GM21360 (cell line): ENCODE measurements around the gene DCAF6.
"Not testable (repeated sequence)": the region's sequence is repeated elsewhere in the genome, so short reads cannot be mapped to it uniquely, and the experiment has no call there.

Source experiments
- ATAC-seq: cut with Tn5 transposase; IDR thresholded peaks from one replicate; pipeline ENCODE4 v1.9.1; 2021; ENCODE audit warnings: mild to moderate bottlenecking, moderate library complexity; ENCODE audit not compliant: unreplicated experiment

DCAF6 gene, protein sequence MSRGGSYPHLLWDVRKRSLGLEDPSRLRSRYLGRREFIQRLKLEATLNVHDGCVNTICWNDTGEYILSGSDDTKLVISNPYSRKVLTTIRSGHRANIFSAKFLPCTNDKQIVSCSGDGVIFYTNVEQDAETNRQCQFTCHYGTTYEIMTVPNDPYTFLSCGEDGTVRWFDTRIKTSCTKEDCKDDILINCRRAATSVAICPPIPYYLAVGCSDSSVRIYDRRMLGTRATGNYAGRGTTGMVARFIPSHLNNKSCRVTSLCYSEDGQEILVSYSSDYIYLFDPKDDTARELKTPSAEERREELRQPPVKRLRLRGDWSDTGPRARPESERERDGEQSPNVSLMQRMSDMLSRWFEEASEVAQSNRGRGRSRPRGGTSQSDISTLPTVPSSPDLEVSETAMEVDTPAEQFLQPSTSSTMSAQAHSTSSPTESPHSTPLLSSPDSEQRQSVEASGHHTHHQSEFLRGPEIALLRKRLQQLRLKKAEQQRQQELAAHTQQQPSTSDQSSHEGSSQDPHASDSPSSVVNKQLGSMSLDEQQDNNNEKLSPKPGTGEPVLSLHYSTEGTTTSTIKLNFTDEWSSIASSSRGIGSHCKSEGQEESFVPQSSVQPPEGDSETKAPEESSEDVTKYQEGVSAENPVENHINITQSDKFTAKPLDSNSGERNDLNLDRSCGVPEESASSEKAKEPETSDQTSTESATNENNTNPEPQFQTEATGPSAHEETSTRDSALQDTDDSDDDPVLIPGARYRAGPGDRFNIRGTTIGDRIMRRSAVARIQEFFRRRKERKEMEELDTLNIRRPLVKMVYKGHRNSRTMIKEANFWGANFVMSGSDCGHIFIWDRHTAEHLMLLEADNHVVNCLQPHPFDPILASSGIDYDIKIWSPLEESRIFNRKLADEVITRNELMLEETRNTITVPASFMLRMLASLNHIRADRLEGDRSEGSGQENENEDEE

DNA sequence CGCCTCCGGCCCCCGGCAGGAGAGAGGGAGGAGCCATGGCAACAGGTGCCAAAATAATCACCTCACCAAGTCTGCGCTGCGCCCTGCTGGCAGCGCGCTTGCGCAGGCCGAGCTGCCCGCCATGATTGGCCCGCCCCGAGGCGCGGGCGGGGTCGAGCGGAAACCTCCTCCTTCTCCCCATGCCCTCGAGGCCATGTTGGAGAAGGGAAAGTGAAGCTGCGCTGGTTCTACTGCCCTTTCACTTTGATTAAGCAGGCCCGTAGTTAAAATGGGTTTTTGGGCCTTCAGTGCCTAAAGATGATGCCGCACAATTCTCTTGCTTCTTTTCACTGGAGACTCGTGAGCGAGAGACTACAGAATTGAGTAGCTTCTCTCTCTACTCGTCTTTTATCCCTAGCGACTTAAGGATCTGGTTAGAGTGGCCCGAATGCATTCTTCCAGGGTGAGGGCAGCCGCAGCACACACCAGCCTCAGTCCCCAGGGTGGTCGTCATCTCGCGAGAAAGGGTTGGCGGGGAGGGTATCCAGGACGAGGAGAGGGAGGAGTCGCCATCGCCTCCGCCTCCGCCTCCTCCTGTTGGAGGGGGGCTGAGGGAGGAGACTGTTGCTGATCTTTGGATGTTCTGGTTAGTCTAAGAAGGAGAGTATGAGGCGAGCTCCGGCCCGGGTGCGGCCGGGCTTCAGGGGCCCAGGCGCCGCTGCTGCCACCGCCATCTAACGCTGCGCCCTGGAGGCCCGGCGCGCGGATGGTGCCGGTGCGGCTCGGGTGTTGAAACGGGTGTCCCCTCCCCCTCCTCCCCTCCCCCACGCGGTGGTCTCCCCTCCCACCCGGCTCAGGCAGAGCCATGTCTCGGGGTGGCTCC, at the start of gene DCAF6:
Gene DCAF6, plus strand, starts transcription at position 616 of the 862 bp plus-strand sequence. Its CDS starts 229 bp downstream, at position 845.
- peak; percentile 78 for ATAC-seq

DNA sequence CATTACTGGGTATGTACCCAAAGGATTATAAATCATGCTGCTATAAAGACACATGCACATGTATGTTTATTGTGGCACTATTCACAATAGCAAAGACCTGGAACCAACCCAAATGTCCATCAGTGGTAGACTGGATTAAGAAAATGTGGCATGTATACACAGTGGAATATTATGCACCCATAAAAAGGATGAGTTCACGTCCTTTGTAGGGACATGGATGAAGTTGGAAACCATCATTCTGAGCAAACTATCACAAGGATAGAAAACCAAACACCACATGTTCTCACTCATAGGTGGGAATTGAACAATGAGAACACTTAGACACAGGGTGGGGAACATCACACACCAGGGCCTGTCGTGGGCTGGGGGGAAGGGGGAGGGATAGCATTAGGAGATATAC, 49.3 kb upstream of the DCAF6 start:
- ATAC-seq = not testable (repeated sequence)

DNA sequence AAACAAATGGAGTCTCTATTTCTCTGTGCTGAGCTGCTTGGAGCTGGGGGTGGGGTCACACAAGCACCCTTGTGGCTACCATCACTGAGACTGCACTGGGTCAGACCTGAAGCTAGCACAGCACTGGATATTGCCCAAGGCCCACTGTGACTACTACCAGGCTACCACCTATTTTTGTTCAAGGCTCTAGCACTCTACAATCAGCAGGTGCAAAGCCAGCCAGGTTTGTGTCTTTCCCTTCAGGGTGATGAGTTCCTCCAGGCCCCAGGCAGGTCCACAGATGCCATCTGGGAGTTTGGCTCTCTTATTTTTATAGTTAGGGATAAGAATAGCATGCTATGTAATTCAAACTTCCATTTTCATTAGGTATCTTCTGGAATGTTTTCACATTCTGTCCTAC, 46.1 kb upstream of the DCAF6 start:
- ATAC-seq = no peak

DNA sequence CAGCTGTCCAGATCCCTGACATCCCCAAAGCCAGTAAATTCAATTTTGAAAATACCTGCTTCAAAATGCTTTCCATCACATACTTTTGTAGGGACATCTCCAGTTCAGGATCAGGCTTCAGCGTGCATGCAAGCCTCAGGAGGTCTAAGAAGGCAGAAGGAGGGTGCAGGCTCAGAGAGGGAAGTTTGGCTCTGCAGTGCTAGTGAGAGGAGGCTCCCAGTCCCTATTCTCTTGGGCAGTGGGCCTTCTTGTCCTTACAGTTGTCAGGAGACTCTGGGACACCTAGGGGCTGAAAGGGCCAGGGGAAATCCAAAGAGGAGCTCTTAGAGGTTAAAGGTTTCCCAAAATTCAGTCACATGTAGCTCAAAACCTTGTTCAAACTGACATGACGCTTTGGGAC, 42.7 kb upstream of the DCAF6 start:
- ATAC-seq = no peak

DNA sequence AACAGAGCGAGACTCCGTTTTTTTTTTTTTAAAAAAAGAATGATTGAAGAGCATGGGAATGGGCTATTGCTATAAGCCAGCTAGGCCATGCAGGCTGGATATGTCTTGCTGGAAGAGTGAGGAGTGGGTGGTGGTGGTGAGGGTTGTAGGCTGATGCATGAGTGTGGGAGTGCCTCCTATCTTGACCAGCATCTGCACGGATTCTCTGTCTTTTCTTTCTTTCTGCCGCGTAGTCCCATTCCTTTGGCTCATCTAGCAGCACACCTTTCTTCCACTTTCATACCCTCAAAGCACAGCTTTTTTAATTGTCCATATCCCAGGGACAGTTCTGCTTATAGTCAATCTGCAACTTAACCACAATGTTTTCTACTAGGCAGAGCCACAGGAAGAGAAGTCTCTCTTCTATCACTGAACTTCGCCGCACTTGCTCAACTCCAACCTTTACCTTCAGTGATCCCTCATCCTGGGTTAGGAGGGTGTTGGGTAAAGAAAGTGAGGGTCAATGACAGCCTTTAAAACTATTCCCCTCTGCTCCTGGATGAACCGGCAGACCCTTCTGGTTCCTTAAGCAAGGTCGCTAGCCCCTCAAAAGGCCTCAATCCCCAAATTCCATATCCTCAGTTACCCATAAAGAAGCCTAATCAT, 37.8 kb upstream of the DCAF6 start:
- ATAC-seq = no peak

DNA sequence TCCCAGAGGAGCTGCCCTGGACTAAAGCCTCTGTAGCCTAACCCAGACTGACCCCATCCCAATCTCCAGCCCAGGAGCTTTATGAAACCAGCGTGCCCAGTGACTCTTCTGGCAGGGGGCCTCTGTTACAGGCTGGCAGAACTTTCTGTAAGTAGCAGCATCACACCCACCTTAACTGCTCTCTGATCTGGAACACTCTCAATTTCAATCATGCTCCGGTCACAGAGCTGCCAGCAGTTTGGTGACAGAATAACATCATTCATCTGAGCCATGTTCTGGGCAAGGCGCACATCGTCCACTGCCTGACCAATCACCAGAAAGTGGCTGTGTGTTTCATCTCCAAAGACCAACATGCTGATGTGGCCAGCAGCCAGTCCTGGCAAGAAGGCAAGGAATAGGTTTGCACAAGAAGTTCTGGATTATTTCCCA, 37.2 kb upstream of the DCAF6 start:
- ATAC-seq = peak; percentile 90

DNA sequence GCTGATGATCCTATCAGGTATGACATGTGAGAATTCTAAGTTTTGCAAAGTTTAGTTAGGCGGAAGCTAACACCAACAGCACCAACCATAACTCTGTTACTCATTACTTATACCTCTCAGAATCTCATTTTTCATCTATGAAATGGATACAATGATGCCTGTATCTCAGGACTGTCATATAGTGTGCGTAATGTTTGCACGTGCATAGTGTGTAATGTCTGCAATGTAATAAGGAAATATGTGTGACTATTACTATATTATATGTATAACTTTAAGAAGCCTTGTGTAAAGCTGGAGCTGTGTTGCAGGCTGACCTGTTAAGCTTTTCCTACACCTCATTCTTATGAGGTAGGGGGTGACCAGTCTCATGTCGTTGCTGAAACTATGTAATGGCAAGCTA, 35.6 kb upstream of the DCAF6 start:
- ATAC-seq = no peak

DNA sequence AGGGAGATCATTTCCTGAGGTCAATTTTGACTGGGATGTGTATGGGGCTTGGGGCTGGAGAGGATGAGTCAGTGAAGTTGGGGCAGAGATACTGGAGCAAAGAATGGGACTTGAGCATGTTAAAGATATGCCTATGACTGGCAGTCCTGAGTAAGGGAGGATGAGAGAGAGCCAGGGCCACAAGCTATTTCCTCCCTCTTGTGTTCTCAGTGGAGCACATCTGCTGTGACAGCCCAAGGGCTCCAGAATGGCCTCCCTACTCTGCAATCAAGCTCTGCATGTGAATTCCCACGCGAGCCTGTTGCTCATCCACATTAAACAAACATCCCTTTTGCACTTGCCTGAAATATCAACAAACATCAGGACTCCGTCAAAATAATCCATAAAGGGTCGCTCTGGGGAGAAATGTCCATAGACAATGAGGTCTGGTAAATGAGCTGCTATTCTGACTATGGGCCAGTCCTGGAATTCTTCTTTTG, 31.8 kb upstream of the DCAF6 start:
- ATAC-seq = no peak

DNA sequence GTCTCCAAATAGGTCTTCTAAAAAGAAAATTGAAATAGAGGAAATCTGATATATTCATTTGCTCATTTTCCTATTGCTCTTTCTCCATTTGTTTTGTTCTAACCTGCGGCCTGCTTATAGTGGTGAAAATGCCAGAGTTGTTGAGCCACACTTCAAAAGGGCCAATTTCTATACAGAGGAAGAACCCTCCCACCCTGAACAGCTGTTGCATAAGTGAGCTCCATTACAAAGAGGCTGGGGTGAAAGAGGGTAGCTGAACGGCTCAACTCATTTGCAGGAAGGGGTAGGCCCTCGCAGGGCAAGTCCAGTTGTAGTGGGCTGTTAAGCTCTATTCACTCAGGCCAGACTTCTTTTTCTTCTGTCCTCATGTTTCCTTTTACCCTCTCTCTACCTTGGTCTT, 31.3 kb upstream of the DCAF6 start:
- ATAC-seq = no peak

DNA sequence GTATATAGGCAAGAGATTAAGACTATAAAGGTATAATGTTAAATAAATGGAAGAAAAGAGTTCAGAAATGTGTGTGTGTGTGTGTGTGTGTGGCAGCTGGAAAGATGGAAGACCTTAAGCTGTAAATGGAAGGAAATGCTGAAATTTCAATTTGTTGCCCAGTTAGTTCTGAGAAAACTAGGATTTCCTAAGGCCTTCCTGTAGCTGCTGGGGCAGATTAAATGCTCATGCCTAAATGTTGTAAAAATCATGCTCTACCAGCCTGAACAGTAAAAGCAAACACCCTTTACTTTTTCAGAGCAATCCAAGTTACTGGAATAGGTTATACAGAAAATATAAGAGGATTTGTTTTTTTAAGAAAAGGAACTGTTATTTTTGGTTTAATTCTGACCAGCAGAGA, 30.8 kb upstream of the DCAF6 start:
- no peak for ATAC-seq

DNA sequence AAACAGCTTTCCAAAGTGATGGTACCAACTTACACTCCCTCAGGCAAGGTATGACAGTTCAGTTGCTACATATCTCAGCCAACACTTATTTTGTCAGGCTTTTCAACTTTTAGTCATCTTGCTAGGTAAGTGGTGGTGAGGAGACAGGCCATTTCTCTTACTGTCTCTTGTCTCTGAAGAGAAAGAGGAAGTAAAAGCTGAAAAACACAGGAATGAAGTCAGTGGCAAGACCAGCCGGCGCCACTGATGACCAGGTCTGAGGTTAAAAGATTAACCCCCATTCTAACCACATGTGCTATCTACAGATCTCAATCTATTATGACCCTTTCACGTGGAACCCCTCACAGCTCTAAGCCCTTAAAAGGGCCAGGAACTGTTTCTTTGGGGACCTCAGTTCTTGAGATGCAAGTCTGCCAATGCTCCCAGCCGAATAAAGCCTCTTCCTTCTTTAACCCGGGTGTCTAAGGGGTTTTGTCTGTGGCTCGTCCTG, 26.7 kb upstream of the DCAF6 start:
- ATAC-seq = no peak

DNA sequence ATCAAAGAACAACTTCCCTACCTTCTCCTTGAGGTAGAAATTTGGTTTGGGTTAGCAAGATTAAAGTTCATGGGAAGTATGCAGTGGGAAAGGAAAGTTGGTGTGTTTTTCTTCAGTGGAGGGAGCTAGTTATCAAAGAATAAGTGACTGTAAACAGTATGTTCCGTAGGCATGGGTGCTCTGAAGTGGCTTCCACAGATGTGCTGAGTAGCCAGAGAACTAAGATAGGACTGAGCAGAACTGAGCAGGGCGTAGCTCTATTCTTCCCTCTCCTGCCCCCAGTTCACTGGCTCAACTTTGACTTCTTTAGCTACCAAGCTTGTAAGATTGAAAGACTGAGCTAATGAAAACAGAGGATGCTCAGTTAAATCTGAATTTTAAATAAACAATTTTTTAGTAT, 26.0 kb upstream of the DCAF6 start:
- no peak for ATAC-seq

DNA sequence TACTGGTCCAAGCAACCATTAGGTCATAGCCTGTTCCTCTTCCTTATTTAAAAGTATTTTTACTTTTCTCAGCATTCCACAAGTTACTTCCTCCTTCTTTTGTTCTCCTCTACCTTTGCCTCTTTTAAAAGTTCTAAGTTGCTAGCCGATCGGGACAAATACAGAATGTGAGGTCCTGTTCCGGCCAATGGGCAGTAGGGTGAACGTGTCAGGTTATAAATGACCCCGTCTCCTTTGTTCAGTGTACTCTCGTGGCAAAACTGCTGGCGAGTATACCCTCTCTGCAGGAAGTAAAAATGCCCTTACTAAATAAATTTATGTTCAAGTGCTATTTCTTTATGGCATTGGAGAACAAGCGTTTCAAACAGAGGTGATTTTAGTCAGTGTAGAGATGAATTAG, 25.1 kb upstream of the DCAF6 start:
- ATAC-seq = no peak

DNA sequence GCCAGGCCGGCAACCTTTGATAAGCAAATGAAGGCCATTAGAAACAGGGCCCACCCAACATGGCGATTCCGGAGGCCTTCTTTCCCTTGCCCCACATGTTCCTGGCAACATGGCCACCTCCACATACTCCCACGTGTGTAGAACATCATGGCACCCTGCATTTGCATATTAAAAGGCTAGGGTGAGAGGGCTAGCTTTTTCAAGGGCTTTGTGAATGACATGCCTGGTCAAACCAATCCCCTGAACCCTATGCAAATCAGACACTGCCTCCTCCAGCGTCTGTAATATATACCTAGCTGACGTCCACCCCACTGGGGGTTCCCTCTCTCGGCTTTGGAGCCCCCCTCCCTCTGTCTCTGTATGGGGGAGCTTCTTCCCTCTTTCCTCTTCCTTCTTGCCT, 24.2 kb upstream of the DCAF6 start:
- ATAC-seq = no peak

DNA sequence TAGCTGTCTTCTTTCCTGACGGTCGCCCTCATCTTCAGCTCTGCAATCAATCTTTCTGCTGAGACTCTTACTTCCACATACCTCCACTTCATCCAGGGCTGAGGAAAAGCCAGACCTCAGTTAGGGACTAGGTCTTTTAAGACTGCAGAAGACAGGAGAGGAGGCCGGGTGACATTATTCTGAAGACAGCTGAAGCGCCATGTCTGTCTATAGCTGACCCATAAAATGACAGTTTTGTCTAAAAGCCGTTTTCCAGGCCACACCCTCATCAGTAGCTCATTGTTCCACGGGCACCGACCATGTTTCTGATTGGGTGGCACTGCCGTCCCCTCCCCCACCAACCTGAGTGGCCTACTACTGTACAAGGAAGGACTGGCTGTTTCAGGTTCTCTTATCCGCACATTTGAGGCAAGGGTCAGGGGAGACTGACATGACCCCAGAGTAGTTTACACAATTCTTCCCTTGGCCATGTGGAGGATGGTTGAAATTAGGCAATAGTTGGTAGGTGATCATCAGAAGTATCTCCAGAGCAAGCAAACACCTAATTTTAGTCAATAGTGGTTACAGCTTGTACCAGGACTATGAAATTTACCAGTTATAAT, 22.5 kb upstream of the DCAF6 start, which contains the start of gene ADCY10:
Gene ADCY10, minus strand, starts transcription at position 240 of the 602 bp plus-strand sequence. CDS start 8,994 bp downstream, outside the sequence.
- no peak for ATAC-seq

DNA sequence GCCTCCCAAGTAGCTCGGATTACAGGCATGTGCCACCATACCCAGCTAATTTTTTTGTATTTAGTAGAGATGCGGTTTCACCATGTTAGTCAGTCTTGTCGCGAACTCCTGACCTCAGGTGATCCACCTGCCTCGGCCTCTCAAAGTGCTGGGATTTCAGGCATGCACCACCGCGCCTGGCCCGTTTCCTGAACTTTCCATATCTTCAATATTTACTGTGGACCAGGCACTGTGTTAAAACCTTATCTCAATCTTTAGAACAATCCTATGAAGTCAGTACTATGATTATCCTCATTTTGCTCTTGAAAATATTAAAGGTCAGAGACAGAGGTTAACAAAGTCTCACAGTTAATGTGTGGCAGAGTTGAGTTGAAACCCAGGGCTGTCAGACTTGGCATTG, 20.9 kb upstream of the DCAF6 start:
- no peak for ATAC-seq

DNA sequence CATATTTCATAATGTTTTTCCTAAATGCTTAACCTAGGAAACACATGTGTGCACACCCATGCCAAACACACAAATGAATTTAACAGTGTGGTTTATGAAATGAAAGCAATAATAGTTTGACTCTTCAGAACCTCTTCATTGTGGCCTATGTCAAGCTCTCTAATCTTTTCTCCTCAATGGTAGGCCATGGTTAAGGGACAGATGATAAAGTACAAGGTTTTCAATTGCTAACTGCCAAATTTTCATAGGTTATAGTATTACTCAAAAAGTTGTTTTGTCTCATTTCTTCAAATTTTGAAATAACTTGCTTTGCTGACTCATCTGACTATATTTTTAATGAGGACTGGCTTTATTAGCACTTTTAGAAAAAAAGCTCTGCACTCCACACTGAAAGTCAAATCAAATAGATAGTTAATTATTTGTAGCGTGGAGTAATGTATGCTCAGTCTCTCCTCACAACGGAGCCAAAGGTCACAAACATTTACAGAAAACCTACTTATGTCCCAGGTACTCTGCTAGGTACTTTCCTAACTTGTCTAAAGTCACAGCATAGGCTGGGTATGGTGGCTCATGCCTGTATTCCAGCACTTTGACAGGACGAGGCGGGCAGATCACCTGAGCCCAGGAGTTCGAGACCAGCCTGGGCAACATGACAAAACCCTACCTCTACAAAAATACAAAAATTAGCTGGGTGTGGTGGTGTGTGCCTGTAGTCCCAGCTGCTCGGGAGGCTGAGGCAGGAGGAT, 19.5 kb upstream of the DCAF6 start:
- no peak for ATAC-seq

DNA sequence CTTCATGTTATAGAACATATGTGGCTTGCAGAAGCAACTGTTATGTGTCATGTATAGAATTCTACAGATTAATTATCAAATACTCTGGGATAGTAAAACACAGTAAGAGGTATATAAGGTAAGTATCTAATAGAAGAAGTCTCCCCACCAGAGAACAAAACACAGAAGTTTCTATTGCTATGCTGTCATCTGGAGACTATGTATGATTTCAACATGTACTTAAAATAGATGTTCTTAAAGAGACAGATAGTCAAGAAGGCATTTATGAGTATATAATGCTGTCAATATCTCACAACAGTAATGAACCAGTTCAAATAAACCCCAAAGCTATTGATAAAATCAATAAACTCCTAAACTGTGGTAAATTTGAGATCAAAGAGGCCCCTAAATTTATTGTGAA, 14.5 kb upstream of the DCAF6 start:
- ATAC-seq = no peak

DNA sequence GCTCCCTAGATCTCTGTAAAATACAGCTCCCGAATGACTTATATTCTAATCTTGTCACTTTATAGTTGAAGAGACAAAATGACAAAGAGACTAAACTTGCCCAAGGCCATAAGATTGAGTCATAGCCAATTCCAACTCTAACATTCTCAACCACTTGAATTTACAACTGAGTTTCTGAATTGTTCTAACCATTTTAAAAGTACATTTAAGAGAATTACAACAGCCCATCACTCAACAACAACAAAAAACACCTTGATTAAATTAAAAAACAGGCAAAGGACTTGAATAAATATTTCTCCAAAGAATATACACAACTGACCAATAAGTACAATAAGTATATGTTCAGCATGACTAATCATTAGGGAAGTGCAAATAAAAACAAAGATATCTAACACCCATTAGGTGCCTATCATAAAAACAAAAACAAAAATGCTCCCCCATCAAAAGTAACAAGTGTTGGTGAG, 13.8 kb upstream of the DCAF6 start:
- ATAC-seq = no peak
